Stomach (tissue), 9 donors: ENCODE results near the gene KIF5A. TPM values are rescaled to one million over a fixed set of nuclear protein-coding genes. Genes with fewer than 3 reads are reported as not detected.
A peak's percentile ranks its signal among the peaks of the same experiment; 100 is the strongest.
"Not testable (repeated sequence)": the region's sequence is repeated elsewhere in the genome, so short reads cannot be mapped to it uniquely, and the experiment has no call there.

Experiments
- DNase-seq, 2 donors: peaks; one replicate each; pipeline versions ENCODE4 v3.0.0 to v3.0.0-alpha.2; 2013 to 2019
- H3K27ac ChIP-seq, 5 donors: fragments of 200-600 bp in 4 of 5; sonication (generic) in 4 of 5; one replicate each; pipeline ENCODE4 v1.5.1; 2013 to 2019; ENCODE audit warnings: mild to moderate bottlenecking in 1 of 5, moderate library complexity in 1 of 5
- H3K27me3 ChIP-seq, 3 donors: fragments of 200-600 bp; sonication (generic); one replicate each; pipeline ENCODE4 v1.5.1; 2017 to 2019; ENCODE audit warnings: mixed run types in 1 of 3
- H3K36me3 ChIP-seq, 4 donors: fragments of 200-600 bp; sonication (generic); 1 replicate in 3 of 4; 2 replicates in 1 of 4; pipeline ENCODE4 v1.5.1; 2016 to 2019
- H3K4me1 ChIP-seq, 4 donors: fragments of 200-600 bp; sonication (generic); one replicate each; pipeline ENCODE4 v1.5.1; 2016 to 2019
- H3K4me3 ChIP-seq, 4 donors: fragments of 200-600 bp; sonication (generic) in 3 of 4; one replicate each; pipeline ENCODE4 v1.5.1; 2016 to 2019; ENCODE audit warnings: mild to moderate bottlenecking in 1 of 4
- H3K9me3 ChIP-seq, 4 donors: fragments of 200-600 bp; sonication (generic); one replicate each; pipeline ENCODE4 v1.5.1; 2016 to 2019
- EP300 ChIP-seq: sonication (generic); formaldehyde crosslinking; IDR thresholded peaks from one replicate; pipeline ENCODE4 v1.6.1; 2017; ENCODE audit warnings: antibody characterized with exemption
- POLR2A ChIP-seq, 4 donors: fragments of 450-650 bp; IDR thresholded peaks; one replicate each; pipeline ENCODE4 v1.6.1; 2016; ENCODE audit warnings: antibody characterized with exemption in 4 of 4, control low read depth in 2 of 4, mild to moderate bottlenecking in 1 of 4, moderate library complexity in 1 of 4
- POLR2AphosphoS5 ChIP-seq, 3 donors: sonication (generic); formaldehyde crosslinking; IDR thresholded peaks; one replicate each; pipeline ENCODE4 v1.6.1; 2016; ENCODE audit warnings: antibody characterized with exemption in 3 of 3
- WGBS, 5 donors: extraction: QIAGEN DNeasy Blood & Tissue Kit in 3 of 5; methylation state at CpG; one replicate each; pipeline versions ENCODE4 v1.1.5 to v1.1.7; 2013 to 2018; 5-methylcytosine and 5-hydroxymethylcytosine counted together
- intact Hi-C: fragments of 100-400 bp; cut with DNase I; formaldehyde crosslinking; loops from one replicate; pipeline ENCODE4 v1.15.1; 2023; ENCODE audit warnings: low total_unique reads
- polyA plus RNA-seq, 3 donors: library from polyadenylated mRNA; stranded (reverse); fragments of 200-250 nt; gene quantifications; one replicate each; pipeline ENCODE4 v1.2.3, GENCODE V29; 2013
- total RNA-seq, 5 donors: library from RNA; depleted of rRNA; stranded (reverse); fragments of >200 nt; gene quantifications; one replicate each; pipeline versions ENCODE4 v1.1.0 to v1.2.3, GENCODE V29; 2014 to 2016
- TF ChIP-seq, protein P1 (sequence below), 7 experiments: fragments of 450-650 bp in 4 of 7; fragments of 200-600 bp in 3 of 7; sonication (generic) in 3 of 7; IDR thresholded peaks; one replicate each; pipeline ENCODE4 v1.5.1; 2016 to 2019; ENCODE audit warnings: antibody characterized with exemption in 7 of 7, control low read depth in 2 of 7, mild to moderate bottlenecking in 1 of 7
- donor health status: healthy with polysubstance abuse.
- donor health status: Bipolar disorder and iron deficiency.
- donor health status: healthy.

Gene KIF5A
- total and polyA plus RNA-seq, 8 donors = 0.19 to 2.3 (median 1.3) TPM; not detected in 1

DNA sequence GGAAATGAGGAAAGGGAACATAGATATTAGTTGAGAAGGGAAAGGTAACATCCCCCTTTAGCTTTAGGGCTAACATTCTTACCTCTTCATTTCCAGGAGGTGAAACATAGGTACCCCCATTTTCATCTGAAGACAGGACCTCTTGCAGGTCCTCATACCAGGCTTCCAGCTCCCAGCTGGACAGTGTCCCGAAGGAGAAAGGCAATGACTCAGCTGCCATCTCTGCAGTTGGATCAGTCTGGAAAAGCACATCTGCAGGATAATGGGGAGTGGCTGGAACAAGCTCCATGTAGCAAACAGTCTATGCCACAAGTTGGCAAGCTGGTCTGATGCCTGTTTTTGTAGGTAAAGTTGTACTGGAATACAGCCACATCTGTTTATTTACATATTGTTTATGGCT, 32.7 kb upstream of the KIF5A start:
- Histone ChIP-seq H3K4me3 (peak overlapping the region in 2 of 4 donors; percentile 85 to 86), H3K36me3 (peaks cover 56 to 61% (median 59%) of the 10 kb centered on the region in 4 donors), H3K9me3 (no peaks in the 10 kb centered on the region), H3K4me1 (peaks cover 36 to 72% (median 58%) of the 10 kb centered on the region in 4 donors), H3K27me3 (no peaks in the 10 kb centered on the region), H3K27ac (peak overlapping the region in 4 of 5 donors; percentile 98 to 99 (median 99))
- 21 to 87% (median 61%) methylated on average over 1 of the region's 1 CpG for WGBS, 5 donors
- intact Hi-C loops = no loop called here
- DNase-seq = no peak
- TF ChIP-seq, protein P1, sequence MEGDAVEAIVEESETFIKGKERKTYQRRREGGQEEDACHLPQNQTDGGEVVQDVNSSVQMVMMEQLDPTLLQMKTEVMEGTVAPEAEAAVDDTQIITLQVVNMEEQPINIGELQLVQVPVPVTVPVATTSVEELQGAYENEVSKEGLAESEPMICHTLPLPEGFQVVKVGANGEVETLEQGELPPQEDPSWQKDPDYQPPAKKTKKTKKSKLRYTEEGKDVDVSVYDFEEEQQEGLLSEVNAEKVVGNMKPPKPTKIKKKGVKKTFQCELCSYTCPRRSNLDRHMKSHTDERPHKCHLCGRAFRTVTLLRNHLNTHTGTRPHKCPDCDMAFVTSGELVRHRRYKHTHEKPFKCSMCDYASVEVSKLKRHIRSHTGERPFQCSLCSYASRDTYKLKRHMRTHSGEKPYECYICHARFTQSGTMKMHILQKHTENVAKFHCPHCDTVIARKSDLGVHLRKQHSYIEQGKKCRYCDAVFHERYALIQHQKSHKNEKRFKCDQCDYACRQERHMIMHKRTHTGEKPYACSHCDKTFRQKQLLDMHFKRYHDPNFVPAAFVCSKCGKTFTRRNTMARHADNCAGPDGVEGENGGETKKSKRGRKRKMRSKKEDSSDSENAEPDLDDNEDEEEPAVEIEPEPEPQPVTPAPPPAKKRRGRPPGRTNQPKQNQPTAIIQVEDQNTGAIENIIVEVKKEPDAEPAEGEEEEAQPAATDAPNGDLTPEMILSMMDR (IDR thresholded peaks at IDR 0.05) = no peak
- peak in 1 of 3 donors; percentile 6 for TF ChIP-seq POLR2AphosphoS5 (IDR thresholded peaks at IDR 0.05)

DNA sequence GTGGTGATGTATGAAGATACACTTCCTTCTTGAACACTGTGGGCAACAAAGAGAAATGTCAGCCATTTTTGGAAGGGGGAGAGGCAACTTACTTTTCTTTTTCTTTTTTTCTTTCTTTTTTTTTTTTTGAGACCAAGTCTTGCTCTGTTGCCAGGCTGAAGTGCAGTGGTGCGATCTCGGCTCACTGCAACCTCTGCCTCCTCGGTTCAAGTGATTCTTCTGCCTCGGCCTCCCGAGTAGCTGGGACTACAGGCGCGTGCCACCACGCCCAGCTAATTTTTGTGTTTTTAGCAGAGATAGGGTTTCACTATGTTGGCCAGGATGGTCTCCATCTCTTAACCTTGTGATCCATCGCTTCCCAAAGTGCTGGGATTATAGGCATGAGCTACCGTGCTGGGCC, 32.1 kb upstream of the KIF5A start:
- 78 to 90% (median 85%) methylated on average over 10 of the region's 10 CpGs for WGBS, 5 donors
- H3K36me3 ChIP-seq = peaks cover 51 to 56% (median 54%) of the 10 kb centered on the region in 4 donors
- intact Hi-C loops, DNase-seq, H3K27me3 ChIP-seq, H3K9me3 ChIP-seq: not testable (repeated sequence)
- H3K4me1 ChIP-seq = peaks cover 37 to 74% (median 59%) of the 10 kb centered on the region in 4 donors
- peak overlapping the region; percentile 14 to 99 (median 99) for H3K27ac ChIP-seq
- peak overlapping the region in 3 of 4 donors; percentile 72 to 86 (median 85) for H3K4me3 ChIP-seq

DNA sequence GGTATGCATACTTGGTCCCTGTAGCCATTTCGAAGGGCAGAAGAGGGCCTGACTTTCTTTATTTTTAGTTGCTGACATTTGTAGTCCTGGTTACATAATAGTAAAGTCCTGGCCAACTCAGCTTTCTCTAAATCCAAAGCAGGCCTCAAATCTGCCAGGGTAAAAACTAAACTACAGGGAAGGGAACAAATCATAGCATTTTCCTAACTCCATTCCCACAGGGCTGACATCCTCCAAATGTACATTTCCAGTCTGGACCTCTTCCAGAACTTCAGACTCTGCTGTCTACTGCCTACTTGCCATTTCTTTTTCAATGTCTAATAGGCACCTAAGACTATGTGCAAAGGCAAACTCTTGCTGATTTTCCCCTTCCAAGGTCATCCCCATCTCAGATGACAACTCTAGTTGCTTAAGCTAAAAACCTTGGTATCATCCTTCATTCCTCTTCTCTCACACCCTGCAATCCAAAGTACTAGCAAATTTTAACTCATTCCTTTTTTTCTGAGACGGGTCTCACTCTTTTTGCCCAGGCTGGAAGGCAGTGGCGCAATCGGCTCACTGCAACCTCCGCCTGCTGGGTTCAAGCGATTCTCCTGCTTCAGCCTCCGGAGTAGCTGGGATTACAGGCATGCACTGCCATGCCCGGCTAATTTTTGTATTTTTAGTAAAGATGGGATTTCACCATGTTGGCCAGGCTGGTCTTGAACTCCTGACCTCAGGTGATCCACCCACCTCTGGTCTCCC, 31.5 kb upstream of the KIF5A start:
- Histone ChIP-seq H3K27ac (peak overlapping the region; percentile 22 to 99 (median 99)), H3K9me3 (no peaks in the 10 kb centered on the region), H3K36me3 (peaks cover 45 to 50% (median 47%) of the 10 kb centered on the region in 4 donors), H3K27me3 (no peaks in the 10 kb centered on the region), H3K4me3 (peak overlapping the region; percentile 72 to 86 (median 80)), H3K4me1 (peaks cover 38 to 76% (median 61%) of the 10 kb centered on the region in 4 donors)
- DNase-seq = no peak
- TF ChIP-seq POLR2AphosphoS5 (IDR thresholded peaks at IDR 0.05) (no peak), POLR2A (IDR thresholded peaks at IDR 0.05) (no peak), EP300 (no peak)
- TF ChIP-seq, protein P1 (IDR thresholded peaks at IDR 0.05) = no peak
- intact Hi-C loops = no loop called here
- WGBS, 5 donors = 58 to 76% (median 73%) methylated on average over 8 of the region's 8 CpGs

DNA sequence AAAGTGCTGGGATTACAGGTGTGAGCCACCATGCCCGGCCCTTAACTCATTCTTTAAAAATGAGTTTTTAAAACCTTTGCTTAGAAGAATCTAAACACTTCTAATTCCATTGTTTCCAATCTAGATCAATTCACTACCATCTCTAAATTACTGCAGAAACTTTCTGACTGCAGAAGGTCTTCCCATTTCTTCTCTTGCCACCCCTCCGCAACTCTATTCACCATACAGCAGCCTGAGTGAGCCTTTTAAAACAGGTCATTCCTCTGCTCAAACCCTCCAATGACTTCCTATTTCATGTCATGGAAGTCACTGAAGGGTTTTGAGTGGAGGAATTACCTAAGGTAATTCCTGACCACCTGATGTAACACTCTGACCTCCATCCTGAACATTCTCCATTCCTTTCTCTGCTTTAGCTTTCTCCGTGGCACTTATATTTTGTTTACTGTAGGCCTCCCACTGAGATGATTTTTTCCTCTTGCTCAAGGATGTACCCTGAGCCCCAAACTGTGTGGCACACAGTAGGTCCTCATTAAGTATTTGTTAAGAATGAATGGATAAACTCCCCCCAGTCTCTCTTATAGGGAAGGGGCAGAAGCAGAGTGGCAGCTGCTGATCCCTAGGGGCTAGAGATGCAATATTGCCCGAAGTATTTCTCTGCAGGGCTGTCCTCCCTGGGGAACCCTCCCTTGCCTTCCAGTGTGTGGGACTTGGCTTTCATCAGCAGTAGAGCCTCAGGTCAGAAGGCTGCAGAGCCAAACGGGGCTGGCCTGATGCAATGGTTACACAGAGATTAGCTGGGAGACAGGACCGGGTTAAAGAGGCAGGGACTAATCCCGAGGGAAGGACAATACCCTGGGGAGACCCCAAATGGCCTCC, 30.7 kb upstream of the KIF5A start:
- no peak for TF ChIP-seq POLR2A (IDR thresholded peaks at IDR 0.05)
- no peak for TF ChIP-seq EP300
- TF ChIP-seq, protein P1 (IDR thresholded peaks at IDR 0.05) = no peak
- TF ChIP-seq POLR2AphosphoS5 (IDR thresholded peaks at IDR 0.05) = no peak
- peak; percentile 43 to 67 for DNase-seq
- H3K4me3 ChIP-seq = peak overlapping the region; percentile 72 to 86 (median 80)
- H3K27ac ChIP-seq = peak overlapping the region; percentile 98 to 99 (median 99)
- H3K4me1 ChIP-seq = peaks cover 46 to 84% (median 69%) of the 10 kb centered on the region in 4 donors
- intact Hi-C loops = no loop called here
- WGBS, 5 donors = 20 to 27% (median 24%) methylated on average over 7 of the region's 7 CpGs
- no peaks in the 10 kb centered on the region for H3K9me3 ChIP-seq
- no peaks in the 10 kb centered on the region for H3K27me3 ChIP-seq
- peaks cover 38 to 42% (median 40%) of the 10 kb centered on the region in 4 donors for H3K36me3 ChIP-seq
